Trophoblast cell (in vitro differentiated cells and primary cell): ENCODE results near the gene SNED1.

Experiments used
- DNase-seq, 2 donors: peaks; one replicate each; pipeline ENCODE4 v3.0.0-alpha.2; 2016
- H2AFZ ChIP-seq: 2 replicates; pipeline ENCODE4 v1.6.1; 2013; ENCODE audit warnings: low read length, moderate library complexity, mild to moderate bottlenecking; ENCODE audit not compliant: insufficient read depth, poor library complexity
- H2AK5ac ChIP-seq: 2 replicates; pipeline ENCODE4 v1.6.1; 2013; ENCODE audit warnings: mild to moderate bottlenecking, low read length
- H2BK120ac ChIP-seq: 2 replicates; pipeline ENCODE4 v1.6.1; 2013; ENCODE audit warnings: low read length, mild to moderate bottlenecking, moderate library complexity; ENCODE audit not compliant: insufficient read depth, poor library complexity
- H2BK12ac ChIP-seq: 2 replicates; pipeline ENCODE4 v1.6.1; 2013; ENCODE audit warnings: mild to moderate bottlenecking, low read length, moderate library complexity
- H2BK5ac ChIP-seq: 2 replicates; pipeline ENCODE4 v1.6.1; 2013; ENCODE audit warnings: low read length, low read depth, moderate library complexity, mild to moderate bottlenecking; ENCODE audit not compliant: poor library complexity
- H3K14ac ChIP-seq: 2 replicates; pipeline ENCODE4 v1.6.1; 2013; ENCODE audit warnings: mild to moderate bottlenecking, low read length
- H3K18ac ChIP-seq: 2 replicates; pipeline ENCODE4 v1.6.1; 2013; ENCODE audit warnings: mild to moderate bottlenecking, low read length
- H3K23ac ChIP-seq: 2 replicates; pipeline ENCODE4 v1.6.1; 2013; ENCODE audit warnings: low read length
- H3K27ac ChIP-seq: 2 replicates; pipeline ENCODE4 v1.5.1; 2013; ENCODE audit warnings: low read depth, mild to moderate bottlenecking, inconsistent platforms, low read length, moderate library complexity
- H3K27me3 ChIP-seq: 2 replicates; pipeline ENCODE4 v1.6.1; 2013; ENCODE audit warnings: inconsistent platforms, mild to moderate bottlenecking, low read length, moderate library complexity; ENCODE audit not compliant: insufficient read depth
- H3K36me3 ChIP-seq, 2 experiments: 1 replicate in 1 of 2; 2 replicates in 1 of 2; pipeline ENCODE4 v1.6.1; 2013; ENCODE audit warnings: low read length in 2 of 2, mild to moderate bottlenecking in 2 of 2, moderate library complexity in 1 of 2; ENCODE audit not compliant: insufficient read depth in 2 of 2, control insufficient read depth in 1 of 2
- H3K4ac ChIP-seq: 2 replicates; pipeline ENCODE4 v1.6.1; 2013; ENCODE audit warnings: low read depth, mild to moderate bottlenecking, low read length, moderate library complexity
- H3K4me1 ChIP-seq, 2 experiments: 1 replicate in 1 of 2; 2 replicates in 1 of 2; pipeline ENCODE4 v1.6.1; 2013; ENCODE audit warnings: low read length in 2 of 2, mild to moderate bottlenecking in 2 of 2, moderate library complexity in 1 of 2; ENCODE audit not compliant: insufficient read depth in 2 of 2, control insufficient read depth in 1 of 2
- H3K4me2 ChIP-seq: 2 replicates; pipeline ENCODE4 v1.6.1; 2013; ENCODE audit warnings: inconsistent platforms, mild to moderate bottlenecking, low read length, moderate library complexity
- H3K4me3 ChIP-seq: 2 replicates; pipeline ENCODE4 v1.5.1; 2013; ENCODE audit warnings: mild to moderate bottlenecking, low read depth, low read length, inconsistent platforms
- H3K79me1 ChIP-seq: one replicate; pipeline ENCODE4 v1.6.1; 2013; ENCODE audit warnings: low read length
- H3K79me2 ChIP-seq: 2 replicates; pipeline ENCODE4 v1.6.1; 2013; ENCODE audit warnings: low read length, mild to moderate bottlenecking; ENCODE audit not compliant: control insufficient read depth, insufficient read depth, poor library complexity
- H3K9ac ChIP-seq: 2 replicates; pipeline ENCODE4 v1.6.1; 2013; ENCODE audit warnings: mild to moderate bottlenecking, low read length
- H3K9me3 ChIP-seq: 2 replicates; pipeline ENCODE4 v1.6.1; 2013; ENCODE audit warnings: low read depth, mild to moderate bottlenecking, control low read depth, inconsistent platforms, low read length; ENCODE audit not compliant: insufficient read depth
- H4K12ac ChIP-seq: 2 replicates; pipeline ENCODE4 v1.6.1; 2013; ENCODE audit warnings: low read depth, mild to moderate bottlenecking, low read length, moderate library complexity
- H4K8ac ChIP-seq: 2 replicates; pipeline ENCODE4 v1.6.1; 2013; ENCODE audit warnings: low read depth, mild to moderate bottlenecking, low read length, moderate library complexity
- H4K91ac ChIP-seq: one replicate; pipeline ENCODE4 v1.6.1; 2013; ENCODE audit warnings: low read depth, mild to moderate bottlenecking, low read length, moderate library complexity
- WGBS: extraction: QIAGEN DNeasy Blood & Tissue Kit; methylation state at CpG from one replicate; pipeline ENCODE4 v1.1.7; 2013; ENCODE audit warnings: missing lambda C conversion rate; ENCODE audit not compliant: insufficient read length, insufficient coverage; ENCODE audit errors: extremely low coverage; 5-methylcytosine and 5-hydroxymethylcytosine counted together

Gene SNED1

GRCh38 chr2:241095594-241096290 is 97.3 kb downstream of the SNED1 start:
- H2BK5ac ChIP-seq: no peak overlapping the region
- no peaks in the 10 kb centered on the region for H3K79me2 ChIP-seq
- H2AFZ ChIP-seq: no peak overlapping the region
- H3K9ac ChIP-seq: no peak overlapping the region
- peaks cover 25 to 44% of the 10 kb centered on the region in 2 experiments for H3K36me3 ChIP-seq
- no peak overlapping the region for H3K4ac ChIP-seq
- H3K4me3 ChIP-seq: no peak overlapping the region
- no peak overlapping the region for H4K91ac ChIP-seq
- no peak overlapping the region for H4K8ac ChIP-seq
- H3K4me2 ChIP-seq: no peak overlapping the region
- no peaks in the 10 kb centered on the region for H3K79me1 ChIP-seq
- H3K4me1 ChIP-seq: no peaks in the 10 kb centered on the region
- no peak for DNase-seq
- no peak overlapping the region for H3K23ac ChIP-seq
- no peak overlapping the region for H3K14ac ChIP-seq
- no peaks in the 10 kb centered on the region for H3K27me3 ChIP-seq
- WGBS: 100% methylated on average over 9 of the region's 14 CpGs
- no peak overlapping the region for H2BK120ac ChIP-seq
- no peak overlapping the region for H3K18ac ChIP-seq
- H3K9me3 ChIP-seq: no peaks in the 10 kb centered on the region
- H2BK12ac ChIP-seq: no peak overlapping the region
- no peak overlapping the region for H3K27ac ChIP-seq
- H4K12ac ChIP-seq: no peak overlapping the region
- H2AK5ac ChIP-seq: no peak overlapping the region

- peaks cover under 1% of the 10 kb centered on the region for H3K79me2 ChIP-seq
- H3K23ac ChIP-seq: no peak overlapping the region
- H2BK120ac ChIP-seq: no peak overlapping the region
- H3K9me3 ChIP-seq: no peaks in the 10 kb centered on the region
- DNase-seq: no peak
- WGBS: no CpG with 5 or more reads among the region's 8 CpGs
- H4K12ac ChIP-seq: no peak overlapping the region
- peaks cover 21 to 37% of the 10 kb centered on the region in 2 experiments for H3K36me3 ChIP-seq
- peaks cover 4 to 5% of the 10 kb centered on the region in 2 experiments for H3K4me1 ChIP-seq
- no peak overlapping the region for H3K4me2 ChIP-seq
- peaks cover under 1% of the 10 kb centered on the region for H3K79me1 ChIP-seq
- H3K4ac ChIP-seq: no peak overlapping the region
- H4K91ac ChIP-seq: no peak overlapping the region
- H4K8ac ChIP-seq: no peak overlapping the region
- no peak overlapping the region for H3K27ac ChIP-seq
- no peak overlapping the region for H2AFZ ChIP-seq
- H2AK5ac ChIP-seq: no peak overlapping the region
- H2BK5ac ChIP-seq: no peak overlapping the region
- H3K9ac ChIP-seq: no peak overlapping the region
- no peak overlapping the region for H2BK12ac ChIP-seq
- no peaks in the 10 kb centered on the region for H3K27me3 ChIP-seq
- no peak overlapping the region for H3K18ac ChIP-seq
- no peak overlapping the region for H3K4me3 ChIP-seq
- no peak overlapping the region for H3K14ac ChIP-seq
These were observed 98.6 kb downstream of the SNED1 start for GRCh38 chr2:241096979-241097378.

GRCh38 chr2:241099246-241099645 is 100.8 kb downstream of the SNED1 start:
- H2BK120ac ChIP-seq: no peak overlapping the region
- H4K8ac ChIP-seq: no peak overlapping the region
- no peak overlapping the region for H2AK5ac ChIP-seq
- H3K79me1 ChIP-seq: peaks cover 5% of the 10 kb centered on the region
- H3K27me3 ChIP-seq: no peaks in the 10 kb centered on the region
- H3K4me2 ChIP-seq: no peak overlapping the region
- H3K23ac ChIP-seq: no peak overlapping the region
- H2BK5ac ChIP-seq: no peak overlapping the region
- H3K4me1 ChIP-seq: peaks cover 4 to 5% of the 10 kb centered on the region in 2 experiments
- H2BK12ac ChIP-seq: no peak overlapping the region
- no peak overlapping the region for H3K18ac ChIP-seq
- no CpG with 5 or more reads among the region's 5 CpGs for WGBS
- peaks cover 4% of the 10 kb centered on the region for H3K79me2 ChIP-seq
- no peak overlapping the region for H4K91ac ChIP-seq
- H2AFZ ChIP-seq: no peak overlapping the region
- no peaks in the 10 kb centered on the region for H3K9me3 ChIP-seq
- H3K14ac ChIP-seq: no peak overlapping the region
- H3K4me3 ChIP-seq: no peak overlapping the region
- no peak for DNase-seq
- H4K12ac ChIP-seq: no peak overlapping the region
- peaks cover 7 to 21% of the 10 kb centered on the region in 2 experiments for H3K36me3 ChIP-seq
- H3K27ac ChIP-seq: no peak overlapping the region
- H3K9ac ChIP-seq: no peak overlapping the region
- no peak overlapping the region for H3K4ac ChIP-seq

- H4K91ac ChIP-seq: peak within 1 kb of the TSS; percentile 87
- peak within 1 kb of the TSS; percentile 85 for H3K18ac ChIP-seq
- H3K36me3 ChIP-seq: peaks cover 4 to 11% of the 10 kb centered on the region in 2 experiments
- peak within 1 kb of the TSS; percentile 68 for H3K4ac ChIP-seq
- no peak within 1 kb of the TSS for H3K23ac ChIP-seq
- peak within 1 kb of the TSS; percentile 72 for H3K4me2 ChIP-seq
- H2AK5ac ChIP-seq: peak within 1 kb of the TSS; percentile 81
- H2BK120ac ChIP-seq: peak within 1 kb of the TSS; percentile 65
- H3K9ac ChIP-seq: peak within 1 kb of the TSS; percentile 96
- H3K4me1 ChIP-seq: peaks cover 4 to 5% of the 10 kb centered on the region in 2 experiments
- peak within 1 kb of the TSS; percentile 98 for H4K8ac ChIP-seq
- peak within 1 kb of the TSS; percentile 93 for H3K14ac ChIP-seq
- H3K27ac ChIP-seq: peak within 1 kb of the TSS; percentile 64
- peaks cover 5% of the 10 kb centered on the region for H3K79me1 ChIP-seq
- H3K79me2 ChIP-seq: peaks cover 4% of the 10 kb centered on the region
- no peaks in the 10 kb centered on the region for H3K27me3 ChIP-seq
- no peak within 1 kb of the TSS for H2BK12ac ChIP-seq
- peak within 1 kb of the TSS; percentile 32 for H2BK5ac ChIP-seq
- H3K4me3 ChIP-seq: peak within 1 kb of the TSS; percentile 98
- peak; percentile 79 to 86 for DNase-seq
- H4K12ac ChIP-seq: peak within 1 kb of the TSS; percentile 94
- H2AFZ ChIP-seq: peak within 1 kb of the TSS; percentile 94
- WGBS: no CpG with 5 or more reads among the region's 56 CpGs
- H3K9me3 ChIP-seq: no peaks in the 10 kb centered on the region
These were observed 103.9 kb downstream of the SNED1 start, which contains the start of gene MTERF4 for GRCh38 chr2:241102239-241102803. MTERF4 (minus strand) TSS chr2:241102287; CDS start chr2:241102273, 14 bp downstream.
